A549 (cell line): Measurements from ENCODE around the gene FBXL15.

Source experiments
- CTCF ChIP-seq: fragments of >200 bp; sonication (Bioruptor Twin); formaldehyde crosslinking; IDR thresholded peaks from 3 replicates; pipeline ENCODE4 v1.5.1; 2016
- EP300 ChIP-seq, 2 experiments: fragments of >200 bp; sonication (Bioruptor Twin); formaldehyde crosslinking; IDR thresholded peaks; 2 replicates in 1 of 2; 3 replicates in 1 of 2; pipeline ENCODE4 v1.6.1; 2016 to 2017
- POLR2A ChIP-seq: IDR thresholded peaks from 2 replicates; pipeline ENCODE4 v1.6.1; 2012; ENCODE audit warnings: mild to moderate bottlenecking, low read length
- RAD21 ChIP-seq, 2 experiments: fragments of >200 bp in 1 of 2; sonication (Bioruptor Twin) in 1 of 2; formaldehyde crosslinking in 1 of 2; IDR thresholded peaks in 1 of 2; conservative IDR thresholded peaks in 1 of 2; 2 replicates in 1 of 2; 3 replicates in 1 of 2; pipeline ENCODE4 v1.6.1; 2012 to 2018; ENCODE audit warnings: inconsistent platforms in 1 of 2
- RCOR1 ChIP-seq: fragments of 150-350 bp; IDR thresholded peaks from 2 replicates; pipeline ENCODE4 v1.6.1; 2014; ENCODE audit warnings: antibody characterized with exemption, low read length, low read depth
- SMC3 ChIP-seq: fragments of >200 bp; sonication (Bioruptor Twin); formaldehyde crosslinking; IDR thresholded peaks from 3 replicates; pipeline ENCODE4 v1.6.1; 2018; ENCODE audit warnings: inconsistent platforms
- SREBF2 ChIP-seq: fragments of 450-650 bp; IDR thresholded peaks from 2 replicates; pipeline ENCODE4 v1.6.1; 2014; ENCODE audit warnings: mild to moderate bottlenecking, moderate library complexity
- ZNF302 ChIP-seq: fragments of 250-450 bp; sonication (Bioruptor Pico); IDR thresholded peaks from 2 replicates; pipeline ENCODE4 v1.9.0; 2021; ENCODE audit warnings: inconsistent platforms, mild to moderate bottlenecking, moderate library complexity

GRCh38 chr10:102467318-102467717 is 46.7 kb downstream of the FBXL15 start:
- TF ChIP-seq CTCF (no peak), POLR2A (no peak), RAD21 (conservative IDR thresholded peaks at IDR 0.05 in 1 of 2, IDR thresholded peaks at IDR 0.05 in 1 of 2) (no peak), SMC3 (no peak), ZNF302 (CRISPR knock-in tag) (no peak), EP300 (IDR thresholded peaks at IDR 0.05) (no peak), RCOR1 (no peak), SREBF2 (no peak)
